ENCODE data around the gene CHCHD5. TPM values are rescaled to one million over a fixed set of nuclear protein-coding genes. Genes with fewer than 3 reads are reported as not detected.
"Not testable (repeated sequence)": the region's sequence is repeated elsewhere in the genome, so short reads cannot be mapped to it uniquely, and the experiment has no call there.

Gene CHCHD5, protein sequence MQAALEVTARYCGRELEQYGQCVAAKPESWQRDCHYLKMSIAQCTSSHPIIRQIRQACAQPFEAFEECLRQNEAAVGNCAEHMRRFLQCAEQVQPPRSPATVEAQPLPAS
- total RNA-seq (10 to 100 TPM; 33.1 to 36.6 TPM), polyA plus RNA-seq (41.8 TPM)

- Mint-ChIP-seq H3K27me3 (no peaks in the 10 kb centered on the region), H3K4me1 (peaks cover 30 to 42% (median 39%) of the 10 kb centered on the region in 3 donors), H3K4me3 (peak within 1 kb of the TSS; percentile 86 to 98 (median 96)), H3K27ac (peak within 1 kb of the TSS; percentile 90 to 99 (median 98)), H3K36me3 (peaks cover 8 to 32% (median 14%) of the 10 kb centered on the region in 3 donors), H3K9me3 (no peaks in the 10 kb centered on the region)
- Histone ChIP-seq H3K36me3 (ENCODE audit: insufficient read depth, low read length) (peaks cover 7% of the 10 kb centered on the region), H3K4me1 (ENCODE audit: insufficient read depth, low read length) (peaks cover 29% of the 10 kb centered on the region), H3K27me3 (ENCODE audit: insufficient read depth, low read length, poor library complexity, severe bottlenecking) (no peaks in the 10 kb centered on the region), H3K4me3 (ENCODE audit: low read length) (peak within 1 kb of the TSS; percentile 96), H3K27ac (ENCODE audit: low read depth, low read length) (peak within 1 kb of the TSS; percentile 89), H3K9me3 (ENCODE audit: low read length) (no peaks in the 10 kb centered on the region)
- peak; percentile 89 to 97 (median 94) for DNase-seq
- CTCF ChIA-PET: interaction anchor here (1.2 to 4.4 kb wide), 4 partner anchors 8 to 142 kb away, joined by 3 to 28 read pairs (median 6); no protein-coding TSS in a partner anchor
- POLR2A ChIA-PET: interaction anchor here (0.6 to 1.7 kb wide), 6 partner anchors 13 to 329 kb away, joined by 3 to 7 read pairs (median 3); partner anchors contain the start of genes SLC20A1 and ZC3H8
These were observed at the start of gene CHCHD5 for GRCh38 chr2:112584134-112584890. TSS of gene CHCHD5 (plus strand) at chr2:112584609. CDS start at chr2:112584648, 39 bp downstream.

GRCh38 chr2:112534826-112535225 is 49.6 kb upstream of the CHCHD5 start:
- no peaks in the 10 kb centered on the region for H3K27me3 Mint-ChIP-seq
- Histone ChIP-seq H3K27me3 (ENCODE audit: insufficient read depth, low read length, poor library complexity, severe bottlenecking) (no peaks in the 10 kb centered on the region), H3K4me1 (ENCODE audit: insufficient read depth, low read length) (no peaks in the 10 kb centered on the region), H3K9me3 (ENCODE audit: low read length) (no peaks in the 10 kb centered on the region), H3K4me3 (ENCODE audit: low read length) (no peak overlapping the region), H3K27ac (ENCODE audit: low read depth, low read length) (no peak overlapping the region), H3K36me3 (ENCODE audit: insufficient read depth, low read length) (no peaks in the 10 kb centered on the region)
- H3K4me3 Mint-ChIP-seq: no peak overlapping the region
- ChIA-PET POLR2A (no interaction called here), CTCF (interaction anchor here (0.5 kb wide), 1 partner anchor 24 kb away, joined by 3 read pairs; no protein-coding TSS in a partner anchor)
- DNase-seq: no peak
- H3K9me3 Mint-ChIP-seq: no peaks in the 10 kb centered on the region
- H3K27ac Mint-ChIP-seq: peak overlapping the region in 1 of 8 donors; percentile 8
- no peaks in the 10 kb centered on the region for H3K4me1 Mint-ChIP-seq
- peaks cover 4 to 25% (median 17%) of the 10 kb centered on the region in 3 donors for H3K36me3 Mint-ChIP-seq

GRCh38 chr2:112536665-112537064 is 47.7 kb upstream of the CHCHD5 start:
- H3K4me1 ChIP-seq (ENCODE audit: insufficient read depth, low read length); H3K27ac ChIP-seq (ENCODE audit: low read depth, low read length); H3K9me3 ChIP-seq (ENCODE audit: low read length); H3K9me3 Mint-ChIP-seq; H3K36me3 ChIP-seq (ENCODE audit: insufficient read depth, low read length); H3K27me3 Mint-ChIP-seq; H3K4me3 ChIP-seq (ENCODE audit: low read length); H3K27ac Mint-ChIP-seq; CTCF ChIA-PET; H3K27me3 ChIP-seq (ENCODE audit: insufficient read depth, low read length, poor library complexity, severe bottlenecking); DNase-seq; POLR2A ChIA-PET: not testable (repeated sequence)
- H3K4me3 Mint-ChIP-seq: peak overlapping the region in 1 of 7 donors; percentile 5
- peaks cover 0 to 11% (median 8%) of the 10 kb centered on the region in 3 donors for H3K36me3 Mint-ChIP-seq
- peaks cover 8 to 13% (median 8%) of the 10 kb centered on the region in 3 donors for H3K4me1 Mint-ChIP-seq

DNA sequence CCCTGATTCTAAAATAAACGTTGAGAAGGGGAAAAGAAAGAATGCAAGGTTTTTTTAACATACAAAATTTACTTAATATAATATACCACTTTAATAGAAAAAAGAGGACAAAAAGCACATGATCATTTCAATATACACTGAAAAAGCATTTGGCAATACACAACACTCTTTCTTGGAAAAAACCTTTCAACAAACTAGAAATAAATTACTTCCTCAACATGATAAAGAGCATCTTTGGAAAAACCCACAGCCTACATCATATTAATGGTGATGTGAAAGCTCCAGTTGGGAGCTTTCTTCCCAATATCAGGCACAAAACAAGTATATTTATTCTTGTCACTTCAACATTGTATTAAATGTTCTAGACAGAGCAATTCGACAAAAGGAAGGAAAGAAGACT is 45.1 kb upstream of the CHCHD5 start:
- POLR2A ChIA-PET: no interaction called here
- H3K4me1 Mint-ChIP-seq: peaks cover 8 to 16% (median 10%) of the 10 kb centered on the region in 3 donors
- Histone ChIP-seq H3K36me3 (ENCODE audit: insufficient read depth, low read length) (no peaks in the 10 kb centered on the region), H3K4me3 (ENCODE audit: low read length) (no peak overlapping the region), H3K27ac (ENCODE audit: low read depth, low read length) (no peak overlapping the region), H3K27me3 (ENCODE audit: insufficient read depth, low read length, poor library complexity, severe bottlenecking) (no peaks in the 10 kb centered on the region), H3K4me1 (ENCODE audit: insufficient read depth, low read length) (peaks cover 17% of the 10 kb centered on the region), H3K9me3 (ENCODE audit: low read length) (no peaks in the 10 kb centered on the region)
- no peak overlapping the region for H3K27ac Mint-ChIP-seq
- CTCF ChIA-PET: no interaction called here
- no peak for DNase-seq
- H3K27me3 Mint-ChIP-seq: peaks cover 0 to 1% of the 10 kb centered on the region in 2 donors
- H3K9me3 Mint-ChIP-seq: no peaks in the 10 kb centered on the region
- H3K4me3 Mint-ChIP-seq: no peak overlapping the region
- H3K36me3 Mint-ChIP-seq: peaks cover 0 to 2% (median 0%) of the 10 kb centered on the region in 3 donors

DNA sequence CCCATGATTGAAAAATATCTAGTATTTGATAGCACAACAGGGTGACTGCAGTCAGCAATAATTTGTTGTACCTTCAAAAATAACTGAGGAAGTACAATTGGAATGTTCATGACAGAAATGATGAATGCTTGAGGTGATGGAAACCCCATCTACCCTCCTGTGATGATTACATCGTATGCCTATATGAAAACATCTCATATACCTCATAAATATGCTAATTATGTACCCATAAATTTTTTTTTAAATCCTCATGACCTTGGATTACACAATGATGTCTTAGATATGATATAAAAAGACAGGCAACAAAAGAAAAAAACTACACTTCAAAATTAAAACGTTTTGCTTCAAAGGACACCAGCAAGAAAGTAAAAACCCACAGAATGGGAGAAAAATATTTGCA is 43.5 kb upstream of the CHCHD5 start:
- no peaks in the 10 kb centered on the region for H3K9me3 Mint-ChIP-seq
- Histone ChIP-seq H3K27ac (ENCODE audit: low read depth, low read length) (peak overlapping the region; percentile 93), H3K27me3 (ENCODE audit: insufficient read depth, low read length, poor library complexity, severe bottlenecking) (no peaks in the 10 kb centered on the region), H3K4me3 (ENCODE audit: low read length) (peak overlapping the region; percentile 90), H3K36me3 (ENCODE audit: insufficient read depth, low read length) (no peaks in the 10 kb centered on the region), H3K4me1 (ENCODE audit: insufficient read depth, low read length) (peaks cover 17% of the 10 kb centered on the region), H3K9me3 (ENCODE audit: low read length) (no peaks in the 10 kb centered on the region)
- peak overlapping the region in 1 of 8 donors; percentile 3 for H3K27ac Mint-ChIP-seq
- CTCF ChIA-PET: interaction anchor here (1.0 kb wide), 1 partner anchor 281 kb away, joined by 3 read pairs; no protein-coding TSS in a partner anchor
- POLR2A ChIA-PET: interaction anchor here (0.6 kb wide), 1 partner anchor 84 kb away, joined by 3 read pairs; no protein-coding TSS in a partner anchor
- no peak for DNase-seq
- H3K27me3 Mint-ChIP-seq: peaks cover 0 to 1% of the 10 kb centered on the region in 2 donors
- H3K4me1 Mint-ChIP-seq: peaks cover 15 to 25% (median 17%) of the 10 kb centered on the region in 3 donors
- peaks cover 0 to 5% (median 0%) of the 10 kb centered on the region in 3 donors for H3K36me3 Mint-ChIP-seq
- no peak overlapping the region for H3K4me3 Mint-ChIP-seq

- H3K36me3 ChIP-seq (ENCODE audit: insufficient read depth, low read length): no peaks in the 10 kb centered on the region
- Mint-ChIP-seq H3K9me3 (no peaks in the 10 kb centered on the region), H3K36me3 (peaks cover 0 to 10% (median 0%) of the 10 kb centered on the region in 3 donors), H3K4me3 (no peak overlapping the region), H3K4me1 (peaks cover 15 to 28% (median 17%) of the 10 kb centered on the region in 3 donors), H3K27me3 (peaks cover 0 to 1% of the 10 kb centered on the region in 2 donors), H3K27ac (no peak overlapping the region)
- H3K27ac ChIP-seq (ENCODE audit: low read depth, low read length): peak overlapping the region; percentile 93
- peak overlapping the region; percentile 90 for H3K4me3 ChIP-seq (ENCODE audit: low read length)
- POLR2A ChIA-PET: interaction anchor here (0.6 kb wide), 1 partner anchor 83 kb away, joined by 3 read pairs; no protein-coding TSS in a partner anchor
- CTCF ChIA-PET: interaction anchor here (1.0 kb wide), 1 partner anchor 282 kb away, joined by 3 read pairs; no protein-coding TSS in a partner anchor
- peak in 4 of 5 donors; percentile 1 to 77 (median 53) for DNase-seq
- peaks cover 17% of the 10 kb centered on the region for H3K4me1 ChIP-seq (ENCODE audit: insufficient read depth, low read length)
- no peaks in the 10 kb centered on the region for H3K27me3 ChIP-seq (ENCODE audit: insufficient read depth, low read length, poor library complexity, severe bottlenecking)
- no peaks in the 10 kb centered on the region for H3K9me3 ChIP-seq (ENCODE audit: low read length)
These were observed 42.9 kb upstream of the CHCHD5 start for GRCh38 chr2:112541315-112542122.

- ChIA-PET POLR2A (no interaction called here), CTCF (no interaction called here)
- Mint-ChIP-seq H3K4me3 (no peak within 1 kb of the TSS), H3K27me3 (peaks cover 0 to 1% of the 10 kb centered on the region in 2 donors), H3K4me1 (peaks cover 18 to 30% (median 21%) of the 10 kb centered on the region in 3 donors), H3K9me3 (no peaks in the 10 kb centered on the region), H3K36me3 (peaks cover 0 to 17% (median 2%) of the 10 kb centered on the region in 3 donors), H3K27ac (no peak within 1 kb of the TSS)
- peak; percentile 61 to 83 (median 74) for DNase-seq
- H3K36me3 ChIP-seq (ENCODE audit: insufficient read depth, low read length): peaks cover 5% of the 10 kb centered on the region
- peak within 1 kb of the TSS; percentile 93 for H3K27ac ChIP-seq (ENCODE audit: low read depth, low read length)
- H3K4me1 ChIP-seq (ENCODE audit: insufficient read depth, low read length): peaks cover 17% of the 10 kb centered on the region
- H3K4me3 ChIP-seq (ENCODE audit: low read length): peak within 1 kb of the TSS; percentile 90
- no peaks in the 10 kb centered on the region for H3K9me3 ChIP-seq (ENCODE audit: low read length)
- no peaks in the 10 kb centered on the region for H3K27me3 ChIP-seq (ENCODE audit: insufficient read depth, low read length, poor library complexity, severe bottlenecking)
These were observed 42.1 kb upstream of the CHCHD5 start, which contains the start of gene POLR1B for GRCh38 chr2:112542123-112542983. TSS of gene POLR1B (plus strand) at chr2:112542465. CDS start at chr2:112542495, 30 bp downstream.
